ENCODE results near the gene EPHB4.
"Not testable (repeated sequence)": the region's sequence is repeated elsewhere in the genome, so short reads cannot be mapped to it uniquely, and the experiment has no call there.

The EPHB4 gene

DNA sequence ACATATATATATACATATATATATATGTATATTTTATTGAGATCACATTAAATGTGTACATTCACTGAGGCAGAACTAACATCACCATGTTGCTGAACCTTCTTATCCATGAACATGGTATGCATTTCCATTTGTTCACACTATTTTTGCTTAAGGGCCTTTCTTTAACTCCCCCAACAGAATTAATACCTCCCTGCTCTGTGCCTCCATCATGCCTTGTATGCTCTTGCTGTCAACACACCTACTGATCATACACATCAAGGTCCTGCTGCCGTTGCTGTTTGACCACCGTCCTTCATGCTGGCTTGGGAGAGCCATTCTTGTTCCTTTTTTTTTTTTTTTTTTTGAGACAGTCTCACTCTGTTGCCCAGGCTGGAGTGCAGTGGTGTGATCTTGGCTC, 43.5 kb downstream of the EPHB4 start:
- DNase-seq = no peak

DNA sequence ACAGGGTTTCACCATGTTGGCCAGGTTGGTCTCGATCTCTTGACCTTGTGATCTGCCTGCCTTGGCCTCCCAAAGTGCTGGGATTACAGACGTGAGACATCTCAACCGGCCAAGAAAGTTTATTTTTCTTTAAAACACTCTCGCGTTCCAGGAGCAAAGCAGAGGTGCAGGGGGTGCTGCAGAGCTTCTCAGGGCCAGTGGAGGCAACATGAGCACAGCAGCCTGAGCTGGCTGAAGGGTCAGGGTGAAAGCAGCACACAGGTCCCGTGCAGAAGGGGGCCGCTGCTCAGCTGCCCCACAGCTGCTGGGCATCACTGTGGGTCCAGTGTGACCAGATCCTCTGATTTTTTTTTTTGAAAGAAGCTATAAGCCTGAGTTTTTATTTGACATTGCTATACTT, 46.1 kb downstream of the EPHB4 start:
- DNase-seq = no peak

DNA sequence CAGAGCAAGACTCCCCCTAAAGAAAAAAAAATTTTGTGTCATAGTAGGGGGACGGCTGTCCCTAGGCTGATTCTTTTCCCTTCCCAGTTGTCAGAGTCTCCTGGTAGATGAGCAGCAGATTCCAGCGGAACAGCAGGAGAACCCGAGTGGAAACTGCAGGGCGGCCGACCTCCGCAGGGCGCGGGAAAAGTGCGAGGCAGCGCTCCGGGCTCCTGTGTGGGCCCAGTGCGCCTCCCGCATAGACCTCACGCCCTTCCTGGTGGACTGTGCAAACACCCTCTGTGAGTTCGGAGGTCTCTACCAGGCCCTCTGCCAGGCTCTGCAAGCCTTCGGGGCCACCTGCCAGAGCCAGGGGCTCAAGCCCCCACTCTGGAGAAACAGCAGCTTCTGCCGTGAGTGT, 48.0 kb downstream of the EPHB4 start:
- DNase-seq = no peak

DNA sequence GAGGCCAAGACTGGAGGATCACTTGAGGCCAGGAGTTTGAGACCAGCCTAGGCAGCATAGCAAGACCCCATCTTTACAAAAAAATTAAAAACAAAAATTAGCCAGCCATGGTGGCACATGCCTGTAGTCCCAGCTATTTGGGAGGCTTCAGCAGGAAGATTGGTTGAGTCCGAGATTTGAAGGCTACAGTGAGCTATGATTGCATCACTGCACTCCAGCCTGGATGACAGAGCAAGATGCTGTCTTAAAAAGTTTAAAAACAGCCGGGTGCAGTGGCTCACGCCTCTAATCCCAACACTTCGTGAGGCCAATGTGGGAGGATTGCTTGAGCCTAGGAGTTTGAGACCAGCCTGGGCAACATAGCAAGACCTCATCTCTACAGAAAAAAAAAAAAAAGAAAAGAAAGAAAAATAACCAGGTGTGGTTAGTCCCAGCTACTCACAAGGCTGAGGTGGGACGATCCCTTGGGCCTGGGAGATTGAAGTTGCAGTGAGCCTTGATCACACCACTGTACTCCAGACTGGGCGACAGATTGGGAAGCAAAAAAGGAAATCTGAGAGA, 49.2 kb downstream of the EPHB4 start:
- no peak for DNase-seq

DNA sequence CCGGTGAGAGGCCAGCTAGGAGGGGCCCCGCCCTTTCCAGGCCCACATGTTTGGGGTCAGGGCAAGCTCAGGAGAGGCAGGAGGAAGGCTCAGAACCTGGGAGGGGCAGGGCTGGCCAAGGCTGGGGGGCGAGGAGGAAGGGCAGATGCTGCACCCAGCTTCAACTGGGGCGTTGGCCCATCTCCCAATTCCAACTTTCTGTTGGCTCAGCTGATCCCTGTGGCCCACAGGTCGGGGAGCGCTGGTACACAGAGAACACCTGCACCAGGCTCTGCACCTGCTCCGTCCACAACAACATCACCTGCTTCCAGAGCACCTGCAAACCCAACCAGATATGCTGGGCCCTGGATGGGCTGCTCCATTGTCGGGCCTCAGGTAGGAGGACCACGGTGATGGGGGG, 53.8 kb downstream of the EPHB4 start:
- no peak for DNase-seq

DNA sequence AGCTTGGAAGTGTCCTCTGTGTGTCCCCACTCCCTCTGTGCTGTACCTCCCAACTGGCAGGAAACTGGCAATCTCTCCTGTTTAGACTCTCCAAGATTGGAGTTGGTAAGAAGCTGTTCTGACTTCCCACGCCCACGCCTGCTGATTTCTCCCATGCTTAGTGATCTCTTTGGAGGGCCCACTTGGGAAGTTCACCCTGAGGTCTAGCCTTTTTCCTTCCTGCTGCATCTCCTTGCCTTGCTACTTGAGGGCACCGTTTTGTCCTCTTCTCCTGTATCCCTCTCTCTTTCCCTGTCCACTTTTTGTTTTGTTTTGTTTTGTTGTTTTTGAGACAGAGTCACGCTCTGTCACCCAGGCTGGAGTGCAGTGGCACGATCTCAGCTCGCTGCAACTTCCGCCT, 58.5 kb downstream of the EPHB4 start:
- no peak for DNase-seq

DNA sequence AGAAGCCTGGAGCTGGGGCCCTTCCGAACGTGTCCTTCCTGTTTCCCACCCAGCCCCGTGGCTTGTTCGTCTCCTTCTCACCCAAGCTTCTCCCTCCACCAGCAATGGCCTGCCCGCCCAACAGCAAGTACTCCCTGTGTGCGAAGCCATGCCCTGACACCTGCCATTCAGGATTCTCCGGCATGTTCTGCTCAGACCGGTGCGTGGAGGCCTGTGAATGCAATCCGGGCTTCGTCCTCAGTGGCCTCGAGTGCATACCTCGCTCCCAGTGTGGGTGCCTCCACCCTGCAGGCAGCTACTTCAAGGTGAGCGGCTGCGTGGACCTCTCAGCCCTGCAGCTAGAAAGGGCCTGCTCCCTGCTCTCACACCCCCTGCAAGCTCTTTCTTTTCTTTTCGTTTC, 62.1 kb downstream of the EPHB4 start:
- DNase-seq = no peak

DNA sequence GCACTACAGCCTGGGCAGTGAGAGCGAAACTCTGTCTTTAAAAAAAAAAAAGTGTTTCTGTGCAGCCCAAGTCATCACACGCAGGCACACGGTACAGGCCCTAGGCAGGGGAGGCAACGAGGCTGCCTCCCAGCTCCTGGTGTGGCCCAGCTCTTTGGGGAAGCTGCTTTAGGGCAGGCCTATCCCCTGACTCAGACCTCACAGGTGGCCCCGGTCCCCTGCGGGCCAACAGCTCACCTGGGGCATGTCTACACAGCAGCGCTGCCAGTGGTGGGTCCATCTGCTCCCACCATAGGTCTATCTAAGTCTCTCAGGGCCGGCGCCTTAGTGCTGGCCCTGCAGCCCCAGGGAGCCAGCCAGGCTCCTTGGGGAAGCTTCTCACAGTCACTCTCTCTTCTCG, 62.5 kb downstream of the EPHB4 start:
- DNase-seq = no peak

DNA sequence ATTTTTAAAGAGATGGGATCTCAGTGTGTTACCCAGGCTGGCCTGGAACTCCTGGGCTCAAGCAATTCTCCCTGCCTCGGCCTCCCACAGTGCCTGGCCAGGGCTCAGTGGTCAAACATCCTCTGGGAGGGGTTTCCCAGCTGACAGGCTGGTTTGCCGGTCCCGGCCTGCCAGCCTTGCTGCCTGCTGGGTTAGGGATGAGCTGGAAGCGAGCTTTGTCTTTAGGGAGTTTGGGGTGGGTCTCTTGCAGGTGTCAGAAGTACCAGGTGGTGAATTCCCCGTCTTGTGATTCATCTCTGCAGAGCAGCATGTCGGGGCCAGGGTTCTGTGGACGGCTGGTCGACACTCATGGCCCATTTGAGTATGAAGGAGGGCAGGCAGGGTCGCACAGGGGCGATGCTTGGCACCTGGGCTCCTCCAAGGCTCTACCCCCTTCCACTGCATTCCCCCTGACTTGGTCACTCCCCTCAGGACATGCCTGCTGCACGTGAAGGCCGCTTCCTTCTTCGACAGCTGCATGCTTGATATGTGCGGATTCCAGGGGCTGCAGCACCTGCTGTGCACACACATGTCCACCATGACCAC, 63.7 kb downstream of the EPHB4 start:
- DNase-seq = no peak

DNA sequence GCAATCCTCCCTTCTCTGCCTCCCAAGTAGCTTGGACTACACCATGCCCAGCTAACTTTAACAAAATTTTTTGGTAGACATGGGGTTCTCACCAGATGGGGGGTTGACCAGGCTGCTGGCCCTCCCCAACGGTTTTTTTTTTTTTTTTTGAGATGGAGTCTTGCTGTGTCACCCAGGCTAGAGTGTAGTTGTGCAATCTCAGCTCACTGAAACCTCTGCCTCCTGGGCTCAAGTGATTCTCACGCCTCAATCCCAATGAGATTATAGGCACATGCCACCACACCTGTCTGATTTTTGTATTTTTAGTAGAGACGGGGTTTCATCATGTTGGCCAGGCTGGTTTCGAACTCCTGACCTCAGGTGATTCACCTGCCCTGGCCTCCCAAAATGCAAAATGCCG, 64.5 kb downstream of the EPHB4 start:
- not testable (repeated sequence) for DNase-seq

DNA sequence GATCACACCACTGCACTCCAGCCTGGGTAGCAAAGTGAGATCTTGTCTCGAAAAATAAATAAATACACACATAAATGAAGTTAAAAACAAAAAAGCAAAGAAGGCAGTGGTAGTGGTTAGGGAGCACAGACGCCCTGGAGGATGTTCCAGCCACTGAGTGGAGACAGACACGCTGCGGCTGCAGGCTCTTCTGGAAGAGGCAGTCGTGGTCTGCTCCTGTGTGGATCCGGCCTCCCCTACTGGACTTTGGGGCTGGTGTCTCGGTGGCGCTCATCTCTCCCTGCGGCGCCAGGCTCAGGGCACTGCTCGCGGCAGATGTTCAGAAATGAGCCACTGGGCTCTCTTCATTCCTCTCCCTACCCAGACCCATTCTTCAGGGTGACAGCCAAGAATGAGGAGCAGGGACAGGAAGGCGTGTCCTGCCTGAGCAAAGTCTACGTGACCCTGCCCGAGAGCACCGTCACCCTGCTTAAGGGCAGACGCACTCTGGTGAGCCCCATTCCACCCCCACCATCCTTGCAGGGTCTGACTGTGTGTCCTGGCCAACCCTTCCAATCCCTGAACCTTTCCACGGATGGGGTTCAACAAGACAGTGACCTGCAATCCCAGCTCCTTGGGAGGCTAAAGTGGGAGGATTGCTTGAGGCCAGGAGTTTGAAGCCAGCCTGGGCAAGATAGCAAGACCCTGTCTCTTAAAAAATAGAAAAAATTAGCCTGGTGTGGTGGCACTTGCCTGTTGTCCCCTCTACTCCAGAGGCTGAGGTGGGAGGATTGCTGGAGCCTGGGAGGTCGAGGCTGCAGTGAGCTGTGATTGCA, 67.8 kb downstream of the EPHB4 start:
- DNase-seq = no peak

DNA sequence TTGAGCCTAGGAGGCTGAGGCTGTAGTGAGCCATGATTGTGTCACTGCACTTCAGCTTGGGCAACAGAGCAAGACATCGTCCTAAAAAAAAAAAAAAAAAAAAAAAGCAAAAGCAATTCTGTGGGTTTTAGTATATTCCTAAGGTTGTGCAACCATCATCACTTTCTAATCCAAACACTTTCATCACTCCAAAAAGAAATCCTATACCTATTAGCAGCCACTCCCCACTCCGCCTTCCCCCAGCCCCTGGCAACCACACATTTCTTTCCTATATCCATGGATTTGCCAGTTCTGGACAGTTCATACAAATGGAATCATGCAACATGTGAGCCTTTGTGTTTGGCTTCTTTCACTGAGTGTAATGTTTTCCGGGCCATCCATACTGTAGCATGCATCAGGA, 73.6 kb downstream of the EPHB4 start:
- no peak for DNase-seq

DNA sequence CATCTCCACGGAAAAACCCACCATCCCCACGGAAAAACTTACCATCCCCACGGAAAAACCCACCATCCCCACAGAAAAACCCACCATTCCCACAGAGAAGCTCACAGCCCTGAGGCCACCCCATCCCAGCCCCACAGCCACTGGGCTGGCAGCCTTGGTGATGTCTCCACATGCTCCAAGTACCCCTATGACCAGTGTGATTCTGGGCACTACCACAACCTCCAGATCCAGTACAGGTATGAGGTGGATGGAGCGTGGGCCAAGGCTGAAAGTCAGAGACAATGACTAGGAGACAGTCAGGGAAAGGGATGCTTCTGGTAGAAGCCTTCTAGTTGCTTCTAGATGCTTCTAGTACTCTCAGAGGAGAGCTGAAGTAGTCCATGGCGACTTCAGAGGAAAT, 74.3 kb downstream of the EPHB4 start:
- no peak for DNase-seq

Data from DMS79 treated with DMSO at 0.1 percent for 48 hours (cell line).